ENCODE data around the gene CASKIN1.
"Not testable (repeated sequence)": the region's sequence is repeated elsewhere in the genome, so short reads cannot be mapped to it uniquely, and the experiment has no call there.

CASKIN1 gene

DNA sequence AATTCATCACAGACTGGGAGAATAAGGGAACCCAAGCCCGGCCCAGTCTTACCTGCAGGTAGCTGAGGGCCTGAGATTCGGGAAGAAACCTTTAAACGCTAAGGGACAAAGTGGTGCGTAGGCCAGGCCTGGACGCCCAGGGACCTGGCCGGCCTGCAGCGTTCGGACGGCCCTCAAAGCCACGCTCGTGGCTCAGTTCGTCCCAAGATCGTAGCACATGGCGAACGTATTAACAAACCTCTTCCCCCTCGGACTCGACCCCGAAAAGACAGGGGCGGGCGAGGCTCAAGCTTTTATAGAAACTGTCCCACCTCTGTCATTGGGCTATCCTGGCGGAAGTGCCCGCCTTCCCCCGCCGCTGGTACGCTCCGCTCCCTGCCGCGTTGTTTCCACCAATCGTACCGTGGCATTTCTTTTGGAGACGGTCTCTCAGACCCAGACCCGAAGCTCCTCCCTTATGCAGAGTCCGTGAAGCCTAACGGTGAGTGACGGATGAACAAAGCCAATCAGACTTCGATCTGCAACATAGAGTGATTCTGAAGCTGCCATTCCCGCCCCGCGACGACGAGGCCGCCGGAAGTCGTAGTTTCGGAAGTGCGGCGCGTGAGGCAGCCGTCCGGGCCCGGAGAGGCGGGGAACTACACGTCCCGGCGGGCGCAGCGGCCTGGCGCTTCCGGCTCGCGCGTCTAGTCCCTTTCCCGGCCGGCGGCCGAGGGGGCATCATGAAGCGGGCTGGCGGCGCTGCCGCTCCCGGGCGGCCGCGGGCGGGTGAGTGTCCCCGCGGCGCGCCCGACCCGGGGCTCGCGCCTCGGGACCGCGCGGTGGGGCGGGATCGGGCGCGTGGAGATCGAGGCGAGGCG lies 41.1 kb downstream of the CASKIN1 start, which contains the start of gene TRAF7:
TRAF7 (plus strand) TSS at position 692 of the 860 bp plus-strand sequence. CDS start 8,139 bp downstream, outside the sequence.
- peak; percentile 100 for DNase-seq

- no peak for DNase-seq
These were observed 41.8 kb downstream of the CASKIN1 start for GRCh38 chr16:2154533-2155090.

- DNase-seq, result no peak
These were observed 43.5 kb downstream of the CASKIN1 start for GRCh38 chr16:2152695-2153506.

DNA sequence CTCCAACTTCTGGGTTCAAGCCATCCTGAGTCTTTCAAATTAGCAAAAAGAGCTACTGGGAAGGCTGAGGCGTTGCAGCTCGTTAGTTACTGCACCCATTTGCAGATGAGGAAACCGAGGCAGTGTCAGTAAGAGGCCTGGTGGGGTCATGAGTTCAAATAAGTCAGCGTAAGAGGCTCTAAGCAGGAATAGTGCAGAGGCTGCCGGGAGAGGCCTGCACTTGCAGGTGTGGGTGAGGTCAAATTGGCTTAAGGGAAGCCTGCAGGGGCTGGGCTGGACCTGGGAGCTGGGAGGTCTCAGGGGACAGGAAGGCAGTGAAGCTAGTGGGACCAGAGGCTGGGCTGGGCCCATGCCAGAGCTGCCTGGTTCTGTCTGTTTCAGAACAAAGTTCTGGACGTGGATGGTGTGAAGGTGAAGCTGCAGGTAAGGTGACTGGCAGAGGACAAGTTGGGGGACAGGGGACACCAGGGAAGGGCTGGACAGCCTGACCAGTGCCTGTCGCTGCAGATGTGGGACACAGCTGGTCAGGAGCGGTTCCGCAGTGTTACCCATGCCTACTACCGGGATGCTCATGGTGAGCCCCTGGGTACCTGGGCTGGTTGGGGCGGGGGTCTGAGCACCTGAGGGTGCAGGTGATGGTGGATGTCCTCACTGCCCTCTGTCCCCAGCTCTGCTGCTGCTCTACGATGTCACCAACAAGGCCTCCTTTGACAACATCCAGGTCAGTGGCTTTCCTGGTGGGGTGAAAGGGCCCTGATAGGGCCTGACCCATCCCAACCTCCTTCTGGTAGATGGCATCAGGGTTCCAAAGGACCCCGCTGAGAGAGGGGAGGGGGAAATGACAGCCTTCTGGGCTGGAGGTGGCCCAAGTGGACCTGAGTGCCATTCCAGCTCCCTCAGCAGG lies 45.0 kb downstream of the CASKIN1 start:
- DNase-seq, result no peak

- DNase-seq, result no peak
These were observed 45.8 kb downstream of the CASKIN1 start for GRCh38 chr16:2150418-2151187.

- no peak for DNase-seq
These were observed 46.6 kb downstream of the CASKIN1 start for GRCh38 chr16:2149630-2150417.

DNA sequence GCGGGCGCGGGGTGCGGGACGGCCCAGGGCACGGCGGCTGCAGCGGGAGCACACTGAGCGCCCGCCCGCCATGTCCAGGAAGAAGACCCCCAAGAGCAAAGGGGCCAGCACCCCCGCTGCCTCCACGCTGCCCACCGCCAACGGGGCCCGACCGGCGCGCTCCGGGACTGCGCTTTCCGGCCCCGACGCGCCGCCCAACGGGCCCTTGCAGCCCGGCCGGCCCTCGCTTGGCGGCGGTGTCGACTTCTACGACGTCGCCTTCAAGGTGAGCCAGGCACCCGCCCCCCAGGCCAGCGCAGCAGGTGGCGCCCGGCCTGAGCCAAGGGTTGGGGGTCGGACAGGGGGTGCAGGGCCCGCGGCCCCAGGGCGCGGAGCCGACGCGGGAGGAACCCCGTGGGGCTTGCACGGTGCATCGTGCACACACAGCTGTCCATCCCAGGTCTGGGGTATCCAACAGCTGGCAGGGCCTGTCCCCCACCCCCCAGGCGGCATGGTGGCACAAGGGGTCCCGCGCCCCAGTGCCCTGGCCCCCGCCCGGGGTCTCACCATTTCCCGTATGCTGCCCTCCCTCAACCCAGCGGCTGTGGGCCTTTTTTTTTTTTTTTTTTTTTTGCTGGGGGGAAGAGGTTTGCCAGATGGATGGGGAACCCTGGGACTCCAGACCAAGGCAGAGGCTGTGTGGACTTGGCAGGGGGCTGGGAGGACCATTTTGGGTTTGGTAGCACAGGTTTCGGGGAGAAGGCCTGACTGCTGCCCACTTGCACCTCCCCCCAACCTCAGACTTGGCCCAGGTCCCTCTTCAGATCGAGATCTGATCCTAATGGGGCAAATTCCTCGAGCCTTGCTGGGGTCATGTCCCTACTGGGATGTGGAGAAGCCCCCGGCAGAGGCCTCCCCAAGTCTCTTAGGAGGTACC lies 47.4 kb downstream of the CASKIN1 start:
- no peak for DNase-seq

GRCh38 chr16:2147981-2148671 lies 48.3 kb downstream of the CASKIN1 start, which contains the start of gene RAB26:
TSS of gene RAB26 (plus strand) at chr16:2148625. CDS start at chr16:2148784, 159 bp downstream.
- peak; percentile 46 for DNase-seq

- DNase-seq, result no peak
These were observed 49.0 kb downstream of the CASKIN1 start for GRCh38 chr16:2147378-2147777.

DNA sequence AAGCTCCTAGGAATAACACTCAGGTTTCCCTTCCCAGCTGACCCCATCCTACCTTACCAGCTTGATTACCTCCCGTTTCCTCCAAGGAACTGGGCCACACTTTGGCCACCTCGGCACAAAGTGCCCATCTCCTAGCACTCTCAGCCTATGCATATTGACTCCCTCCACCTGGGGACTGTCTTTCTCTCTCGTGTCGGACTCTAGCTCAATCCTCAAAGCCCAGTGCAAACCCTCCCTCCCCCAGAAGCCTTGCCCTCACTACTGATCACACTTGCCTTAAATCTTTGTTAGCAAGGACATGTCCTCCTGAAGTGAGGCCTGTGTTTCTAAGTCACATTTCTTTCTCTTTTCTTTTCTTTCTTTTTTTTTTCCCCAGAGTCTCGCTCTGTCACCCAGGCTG lies 50.6 kb downstream of the CASKIN1 start:
- DNase-seq, result no peak

GRCh38 chr16:2143878-2144485 lies 52.4 kb downstream of the CASKIN1 start:
- no peak for DNase-seq

GRCh38 chr16:2142942-2143877 lies 53.2 kb downstream of the CASKIN1 start:
- no peak for DNase-seq

DNA sequence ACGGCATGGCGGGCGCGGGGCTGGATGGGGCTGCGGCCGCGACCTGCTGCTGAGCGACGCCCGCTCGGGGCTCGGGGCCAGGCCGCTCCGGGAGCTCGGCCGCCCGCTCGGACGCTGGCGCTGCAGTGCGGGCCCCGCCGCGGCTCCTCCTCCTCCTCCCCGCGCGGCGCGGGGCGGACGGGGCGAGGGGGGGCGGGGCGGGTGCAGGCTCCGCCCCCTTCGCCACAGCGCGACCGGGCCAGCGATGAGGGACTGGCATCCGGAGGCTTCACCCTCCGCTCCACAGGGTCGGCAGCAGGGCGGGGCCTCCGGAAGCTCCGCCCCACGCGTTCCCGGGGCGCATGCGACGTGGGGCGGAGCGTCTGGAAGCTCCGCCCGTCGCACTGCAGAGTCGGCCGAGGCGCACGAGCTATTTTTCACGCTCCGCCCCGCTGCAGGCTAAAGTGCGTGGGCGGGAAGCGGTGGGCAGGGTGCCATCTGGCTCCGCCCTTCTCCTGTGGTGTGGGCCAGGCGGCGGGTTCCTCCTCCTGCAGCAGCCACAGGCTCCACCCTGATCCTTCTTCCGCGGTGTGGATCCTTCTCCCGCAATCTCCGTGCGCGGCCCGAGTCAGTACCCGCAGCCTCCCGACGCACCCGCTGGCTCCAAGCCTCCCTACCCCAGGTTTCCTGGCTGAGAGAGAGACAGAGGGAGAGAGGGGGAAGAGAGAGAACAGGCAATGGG lies 60.5 kb downstream of the CASKIN1 start, which contains the start of gene PKD1:
PKD1 (minus strand) TSS at position 129 of the 721 bp plus-strand sequence. CDS start 209 bp downstream, outside the sequence.
- peak; percentile 28 for DNase-seq

DNA sequence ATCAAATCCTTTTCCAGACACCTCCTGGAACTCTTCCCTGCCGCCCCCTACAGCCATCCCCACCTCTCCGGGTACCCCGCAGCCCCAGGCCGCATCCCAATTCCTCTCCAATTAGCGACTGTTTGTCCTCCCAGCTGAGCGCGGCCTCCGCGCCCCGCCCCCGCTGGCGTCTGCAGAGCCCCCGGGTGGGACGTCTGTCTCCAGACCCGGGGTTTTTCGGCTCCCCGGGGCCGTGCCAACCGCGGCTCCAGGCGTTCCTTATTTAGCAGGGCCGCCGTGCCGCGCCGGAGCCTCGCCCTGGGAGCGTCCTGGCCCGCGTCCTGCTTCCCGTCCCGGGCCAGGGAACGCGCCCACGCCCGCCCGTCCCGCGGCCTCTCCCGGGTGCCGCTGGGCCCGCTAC lies 61.3 kb downstream of the CASKIN1 start:
- DNase-seq, result not testable (repeated sequence)

DNA sequence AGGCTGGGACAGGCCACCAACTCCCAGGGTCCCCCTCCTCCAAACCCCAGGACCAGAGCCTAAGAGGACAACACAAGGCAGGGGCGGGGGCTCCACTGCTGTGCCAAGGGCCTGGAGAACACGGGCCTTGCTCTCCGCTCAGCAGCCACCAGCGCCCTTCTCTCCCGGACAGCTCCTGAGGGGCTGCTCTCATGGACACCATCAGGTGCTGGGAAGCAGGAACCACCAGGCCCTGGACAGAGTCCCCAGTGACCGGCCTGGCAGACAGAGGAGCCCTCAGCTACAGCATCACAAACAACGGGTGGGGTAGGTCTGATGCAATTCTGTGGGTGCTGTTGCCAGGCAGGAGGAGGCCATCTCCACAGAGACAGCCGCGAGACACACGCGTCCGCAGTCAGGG lies 62.6 kb downstream of the CASKIN1 start:
- not testable (repeated sequence) for DNase-seq

- not testable (repeated sequence) for DNase-seq
These were observed 66.4 kb downstream of the CASKIN1 start for GRCh38 chr16:2129890-2130447.
